ENCODE measurements around the gene B3GALT5. TPM values are rescaled to one million over a fixed set of nuclear protein-coding genes. Genes with fewer than 3 reads are reported as not detected.

B3GALT5 gene
- total RNA-seq, 2 experiments from 2014 or later: not detected

GRCh38 chr21:39705849-39706248 lies 93.1 kb downstream of the B3GALT5 start:
- CTCF ChIA-PET: no interaction called here
- ATAC-seq (no peak), DNase-seq (no peak)
- H3K27me3 Mint-ChIP-seq: peaks cover 2% of the 10 kb centered on the region
- POLR2A ChIA-PET: no interaction called here
- peaks cover 2% of the 10 kb centered on the region for H3K9me3 Mint-ChIP-seq
- H3K36me3 Mint-ChIP-seq (ENCODE audit: low read depth): no peaks in the 10 kb centered on the region
- intact Hi-C loops (cut with micrococcal nuclease): no loop called here
- no peak for TF ChIP-seq CTCF (IDR thresholded peaks at IDR 0.05)
- no peak overlapping the region for H3K4me3 Mint-ChIP-seq
- no peak overlapping the region for H3K27ac Mint-ChIP-seq
- H3K4me1 Mint-ChIP-seq (ENCODE audit: low read depth): no peaks in the 10 kb centered on the region

- Mint-ChIP-seq H3K9me3 (peaks cover 2% of the 10 kb centered on the region), H3K4me3 (no peak overlapping the region), H3K27ac (no peak overlapping the region), H3K4me1 (ENCODE audit: low read depth) (no peaks in the 10 kb centered on the region), H3K36me3 (ENCODE audit: low read depth) (no peaks in the 10 kb centered on the region), H3K27me3 (peaks cover 2% of the 10 kb centered on the region)
- intact Hi-C loops (cut with micrococcal nuclease): no loop called here
- ATAC-seq: no peak
- POLR2A ChIA-PET: no interaction called here
- CTCF ChIA-PET: interaction anchor here (0.7 to 1.5 kb wide), 2 partner anchors 9 to 189 kb away, joined by 3 to 6 read pairs; no protein-coding TSS in a partner anchor
- DNase-seq: no peak
- no peak for TF ChIP-seq CTCF (IDR thresholded peaks at IDR 0.05)
These were observed 94.6 kb downstream of the B3GALT5 start for GRCh38 chr21:39707316-39707715.

- DNase-seq (no peak), ATAC-seq (no peak)
- peaks cover 4% of the 10 kb centered on the region for H3K27me3 Mint-ChIP-seq
- H3K4me3 Mint-ChIP-seq: no peak overlapping the region
- TF ChIP-seq CTCF (IDR thresholded peaks at IDR 0.05): no peak
- no peaks in the 10 kb centered on the region for H3K36me3 Mint-ChIP-seq (ENCODE audit: low read depth)
- intact Hi-C loops (cut with micrococcal nuclease): no loop called here
- ChIA-PET CTCF (interaction anchor here (1.6 kb wide), 1 partner anchor 193 kb away, joined by 8 read pairs; no protein-coding TSS in a partner anchor), POLR2A (no interaction called here)
- H3K4me1 Mint-ChIP-seq (ENCODE audit: low read depth): no peaks in the 10 kb centered on the region
- H3K9me3 Mint-ChIP-seq: no peaks in the 10 kb centered on the region
- no peak overlapping the region for H3K27ac Mint-ChIP-seq
These were observed 98.1 kb downstream of the B3GALT5 start for GRCh38 chr21:39710866-39711265.

GRCh38 chr21:39712273-39712672 lies 99.5 kb downstream of the B3GALT5 start:
- intact Hi-C loops (cut with micrococcal nuclease): no loop called here
- H3K9me3 Mint-ChIP-seq: no peaks in the 10 kb centered on the region
- no peak for ATAC-seq
- H3K27ac Mint-ChIP-seq: no peak overlapping the region
- no peak for DNase-seq
- ChIA-PET POLR2A (no interaction called here), CTCF (interaction anchor here (1.6 kb wide), 1 partner anchor 194 kb away, joined by 8 read pairs; no protein-coding TSS in a partner anchor)
- H3K4me1 Mint-ChIP-seq (ENCODE audit: low read depth): no peaks in the 10 kb centered on the region
- peaks cover 3% of the 10 kb centered on the region for H3K27me3 Mint-ChIP-seq
- no peak overlapping the region for H3K4me3 Mint-ChIP-seq
- H3K36me3 Mint-ChIP-seq (ENCODE audit: low read depth): no peaks in the 10 kb centered on the region
- TF ChIP-seq CTCF (IDR thresholded peaks at IDR 0.05): no peak

GRCh38 chr21:39712976-39713375 lies 100.2 kb downstream of the B3GALT5 start:
- no peak for TF ChIP-seq CTCF (IDR thresholded peaks at IDR 0.05)
- Mint-ChIP-seq H3K27me3 (peaks cover 3% of the 10 kb centered on the region), H3K27ac (no peak overlapping the region), H3K4me3 (no peak overlapping the region), H3K4me1 (ENCODE audit: low read depth) (no peaks in the 10 kb centered on the region), H3K9me3 (no peaks in the 10 kb centered on the region), H3K36me3 (ENCODE audit: low read depth) (no peaks in the 10 kb centered on the region)
- POLR2A ChIA-PET: no interaction called here
- intact Hi-C loops (cut with micrococcal nuclease): no loop called here
- ATAC-seq (no peak), DNase-seq (no peak)
- CTCF ChIA-PET: no interaction called here

Data from activated CD8-positive, alpha-beta T cell treated with anti-CD3 and anti-CD28 coated beads for 36 hours (primary cell).